Erythroblast (primary cell): Measurements from ENCODE around the gene CTPS1.

Experiments
- GATA1 ChIP-seq: IDR thresholded peaks from 2 replicates; pipeline ENCODE4 v1.6.1; 2011; ENCODE audit warnings: low read depth, mild to moderate bottlenecking, control low read depth, low read length, moderate library complexity
- POLR2A ChIP-seq: IDR thresholded peaks from 2 replicates; pipeline ENCODE4 v1.6.1; 2011; ENCODE audit warnings: mild to moderate bottlenecking, low read length

- no peak for TF ChIP-seq POLR2A
- no peak for TF ChIP-seq GATA1
These were observed 23.7 kb downstream of the CTPS1 start for GRCh38 chr1:41003127-41003639.
